Measurements from ENCODE around the gene JSRP1.

JSRP1 gene

DNA sequence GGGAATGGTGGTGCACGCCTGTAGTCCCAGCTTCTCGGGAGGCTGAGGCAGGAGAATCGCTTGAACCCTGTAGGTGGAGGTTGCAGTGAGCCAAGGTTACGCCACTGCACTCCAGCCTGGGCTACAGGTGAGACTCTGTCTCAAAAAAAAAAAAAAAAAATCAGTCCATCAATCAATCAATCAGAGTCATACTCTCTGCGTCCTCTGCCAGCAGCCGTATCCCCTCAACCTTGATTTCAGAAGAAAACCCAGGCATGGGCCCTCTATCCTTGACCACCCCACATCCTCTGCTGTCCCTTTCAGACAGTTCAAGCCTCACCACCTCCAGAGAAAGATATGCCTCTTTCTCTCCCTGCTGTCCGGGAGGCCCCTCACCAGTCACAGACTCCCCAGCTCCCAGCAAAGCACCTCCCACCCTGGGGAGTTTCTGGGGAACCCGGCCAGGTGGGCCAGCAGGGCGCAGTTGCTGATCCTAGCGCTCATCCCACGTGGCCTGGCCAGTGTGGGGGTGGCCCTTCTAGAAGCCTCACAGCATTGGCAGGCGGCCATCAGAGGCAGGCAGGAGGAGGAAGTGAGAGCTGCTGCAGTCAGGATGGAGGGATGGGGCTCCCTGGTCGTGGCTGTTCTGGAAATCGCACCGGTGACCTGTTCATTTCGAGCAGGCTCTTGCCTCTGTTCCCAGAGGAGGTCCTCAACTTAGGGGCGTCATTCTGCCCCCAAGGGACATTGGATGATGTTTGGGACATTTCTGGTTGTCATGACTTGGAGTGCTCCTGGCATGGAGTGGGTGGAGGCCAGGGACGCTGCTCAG, 10.2 kb upstream of the JSRP1 start:
- H3K9me3 ChIP-seq, result no peaks in the 10 kb centered on the region
- peak overlapping the region; percentile 16; the same call in 1 of the 2 replicates for H3K9ac ChIP-seq
- H3K27ac ChIP-seq, result peak overlapping the region; percentile 64
- peak overlapping the region; percentile 76 for H3K4me2 ChIP-seq
- peaks cover 3% of the 10 kb centered on the region for H3K36me3 ChIP-seq
- H3K27me3 ChIP-seq, result no peaks in the 10 kb centered on the region
- no peak for TF ChIP-seq Cebpa-rat (IDR thresholded peaks at IDR 0.05)
- H4K20me1 ChIP-seq, result peaks cover 21% of the 10 kb centered on the region
- H3K4me3 ChIP-seq, result no peak overlapping the region
- peaks cover 75% of the 10 kb centered on the region for H3K4me1 ChIP-seq

DNA sequence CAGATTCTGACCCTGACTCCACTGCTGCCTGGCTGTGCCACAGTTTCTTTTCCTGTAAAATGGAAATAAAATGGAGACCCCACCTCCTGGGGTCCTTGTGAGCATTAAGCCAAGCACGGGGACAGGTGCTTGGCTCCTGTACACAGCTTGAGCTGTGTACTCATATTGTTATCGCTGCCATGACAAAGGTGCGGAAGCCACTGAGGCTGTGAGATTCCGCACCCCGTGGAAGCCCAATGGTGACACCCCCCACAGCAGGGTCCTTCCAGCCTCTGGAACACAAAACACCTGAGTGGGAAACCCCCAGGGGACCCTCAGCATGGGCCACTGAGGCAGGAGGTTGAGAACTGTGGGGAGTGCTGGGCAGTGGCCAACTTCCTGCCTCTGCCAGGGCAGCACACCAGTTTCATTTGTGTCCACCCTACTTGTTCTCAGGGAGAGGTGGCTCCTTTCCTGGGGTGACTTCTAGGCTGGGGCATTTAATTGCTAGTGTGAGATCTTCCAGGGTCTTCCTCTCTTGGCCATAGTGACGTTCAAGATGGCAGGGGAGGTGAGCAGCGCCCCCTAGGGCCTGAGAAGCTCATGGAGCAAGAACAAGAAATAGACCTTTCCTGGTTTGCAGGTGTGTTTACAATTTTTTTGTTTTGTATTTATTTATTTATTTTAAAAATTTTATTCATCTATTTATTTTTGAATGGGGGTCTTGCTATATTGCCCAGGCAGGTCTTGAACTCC, 5.4 kb upstream of the JSRP1 start:
- Histone ChIP-seq H3K9me3 (no peaks in the 10 kb centered on the region), H3K4me3 (no peak overlapping the region), H3K4me2 (0 out of 2 replicates have a peak overlapping the region, but pooled peaks have one; percentile 13), H3K4me1 (peaks cover 98% of the 10 kb centered on the region), H4K20me1 (no peaks in the 10 kb centered on the region), H3K27ac (no peak overlapping the region), H3K9ac (no peak overlapping the region), H3K36me3 (no peaks in the 10 kb centered on the region), H3K27me3 (no peaks in the 10 kb centered on the region)
- TF ChIP-seq Cebpa-rat (IDR thresholded peaks at IDR 0.05), result no peak

DNA sequence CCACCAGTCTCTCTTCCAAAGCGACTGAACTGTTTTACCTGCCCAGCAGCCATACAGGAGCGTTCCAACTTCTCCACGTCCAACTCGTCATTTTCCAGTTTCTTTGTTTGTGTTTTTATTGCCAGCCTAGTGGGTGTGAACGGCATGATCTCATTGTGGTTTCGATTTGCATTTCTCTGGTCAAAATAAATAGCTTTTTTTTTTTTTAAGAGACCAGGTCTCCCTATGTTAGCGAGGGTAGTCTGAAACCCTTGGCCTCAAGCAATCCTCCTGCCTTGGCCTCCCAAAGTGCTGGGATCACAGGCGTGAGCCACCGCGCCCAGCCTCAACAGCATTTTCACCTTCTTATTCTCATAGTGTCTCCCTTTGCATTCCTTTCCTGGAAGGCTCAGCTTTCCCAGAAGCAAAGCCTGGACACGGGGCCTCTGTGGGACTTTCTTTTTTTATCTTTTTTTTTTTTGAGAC, 4.2 kb upstream of the JSRP1 start:
- H3K9me3 ChIP-seq, result no peaks in the 10 kb centered on the region
- H3K36me3 ChIP-seq, result no peaks in the 10 kb centered on the region
- H3K9ac ChIP-seq, result peak overlapping the region; percentile 41; the same call in 1 of the 2 replicates
- peak overlapping the region; percentile 45 for H3K27ac ChIP-seq
- H3K4me3 ChIP-seq, result no peak overlapping the region
- TF ChIP-seq Cebpa-rat (IDR thresholded peaks at IDR 0.05), result no peak
- H3K27me3 ChIP-seq, result no peaks in the 10 kb centered on the region
- H3K4me1 ChIP-seq, result peaks cover 98% of the 10 kb centered on the region
- H4K20me1 ChIP-seq, result no peaks in the 10 kb centered on the region
- H3K4me2 ChIP-seq, result peak overlapping the region; percentile 56

DNA sequence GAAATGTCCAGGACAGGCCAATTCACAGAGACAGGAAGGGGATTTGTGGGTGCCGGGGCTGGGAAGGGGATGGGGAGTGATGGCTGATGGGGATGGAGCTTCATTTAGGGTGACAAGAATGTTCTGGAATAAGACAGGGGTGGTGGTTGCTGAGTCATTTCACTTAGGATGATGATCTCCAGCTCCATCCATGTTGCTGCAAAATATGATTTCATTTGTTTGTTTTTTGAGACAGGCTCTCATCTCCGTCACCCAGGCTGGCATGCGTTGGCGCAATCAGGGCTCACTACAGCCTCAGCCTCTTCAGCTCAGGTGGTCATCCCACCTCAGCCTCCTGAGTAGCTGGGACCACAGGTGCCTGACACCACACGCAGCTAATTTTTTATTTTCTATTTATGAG, 3.1 kb upstream of the JSRP1 start:
- no peaks in the 10 kb centered on the region for H3K36me3 ChIP-seq
- H3K9me3 ChIP-seq, result no peaks in the 10 kb centered on the region
- H3K27ac ChIP-seq, result peak overlapping the region; percentile 45
- H4K20me1 ChIP-seq, result no peaks in the 10 kb centered on the region
- H3K4me2 ChIP-seq, result peak overlapping the region; percentile 56
- TF ChIP-seq Cebpa-rat (IDR thresholded peaks at IDR 0.05), result no peak
- H3K4me3 ChIP-seq, result no peak overlapping the region
- peaks cover 9% of the 10 kb centered on the region; the same call in 1 of the 2 replicates for H3K27me3 ChIP-seq
- 0 out of 2 replicates have a peak overlapping the region, but pooled peaks have one; percentile 41 for H3K9ac ChIP-seq
- peaks cover 98% of the 10 kb centered on the region for H3K4me1 ChIP-seq

DNA sequence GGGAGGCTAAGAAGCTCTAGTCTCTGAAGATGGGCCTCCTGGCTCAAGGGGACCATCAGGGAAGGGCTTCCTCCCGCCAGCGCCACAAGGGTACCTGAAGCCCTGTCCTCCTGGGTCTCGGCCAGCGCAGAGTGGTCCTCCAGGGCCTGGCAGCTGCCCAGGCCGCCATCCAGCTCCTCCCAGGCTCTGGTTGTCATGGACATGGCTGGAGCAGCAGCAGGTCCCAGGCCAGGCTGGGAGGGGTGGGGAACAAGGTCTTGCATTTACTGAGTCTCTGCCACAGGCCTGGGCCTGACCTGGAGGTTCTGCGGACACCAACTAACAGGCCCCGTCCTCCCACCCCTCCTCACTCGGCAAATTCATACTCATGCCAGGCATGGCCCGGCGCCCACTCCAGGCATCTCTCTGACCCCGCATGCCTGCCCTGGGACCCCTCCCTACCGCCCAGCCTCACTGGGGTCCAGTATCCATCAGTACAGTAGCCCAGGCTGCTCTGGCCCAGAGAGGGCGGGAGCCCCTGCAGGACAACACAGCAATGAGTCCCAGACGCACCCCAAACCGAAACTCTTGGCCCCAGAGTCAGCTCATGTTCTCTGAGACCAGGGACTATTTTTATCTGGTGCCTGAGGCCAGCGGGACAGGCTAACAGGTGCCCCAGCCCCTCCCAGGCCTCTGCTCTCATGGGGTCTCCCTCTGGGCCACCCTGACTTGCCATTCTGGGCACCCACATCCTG, 938 bp downstream of the JSRP1 start:
- Histone ChIP-seq H3K36me3 (peaks cover 4% of the 10 kb centered on the region; the same call in 1 of the 2 replicates), H3K27me3 (peaks cover 50% of the 10 kb centered on the region), H3K9ac (peak overlapping the region; percentile 40; the same call in 1 of the 2 replicates), H3K4me2 (peak overlapping the region; percentile 86), H3K9me3 (no peaks in the 10 kb centered on the region), H4K20me1 (peaks cover 40% of the 10 kb centered on the region), H3K27ac (peak overlapping the region; percentile 72), H3K4me1 (peaks cover 96% of the 10 kb centered on the region), H3K4me3 (no peak overlapping the region)
- no peak for TF ChIP-seq Cebpa-rat (IDR thresholded peaks at IDR 0.05)

DNA sequence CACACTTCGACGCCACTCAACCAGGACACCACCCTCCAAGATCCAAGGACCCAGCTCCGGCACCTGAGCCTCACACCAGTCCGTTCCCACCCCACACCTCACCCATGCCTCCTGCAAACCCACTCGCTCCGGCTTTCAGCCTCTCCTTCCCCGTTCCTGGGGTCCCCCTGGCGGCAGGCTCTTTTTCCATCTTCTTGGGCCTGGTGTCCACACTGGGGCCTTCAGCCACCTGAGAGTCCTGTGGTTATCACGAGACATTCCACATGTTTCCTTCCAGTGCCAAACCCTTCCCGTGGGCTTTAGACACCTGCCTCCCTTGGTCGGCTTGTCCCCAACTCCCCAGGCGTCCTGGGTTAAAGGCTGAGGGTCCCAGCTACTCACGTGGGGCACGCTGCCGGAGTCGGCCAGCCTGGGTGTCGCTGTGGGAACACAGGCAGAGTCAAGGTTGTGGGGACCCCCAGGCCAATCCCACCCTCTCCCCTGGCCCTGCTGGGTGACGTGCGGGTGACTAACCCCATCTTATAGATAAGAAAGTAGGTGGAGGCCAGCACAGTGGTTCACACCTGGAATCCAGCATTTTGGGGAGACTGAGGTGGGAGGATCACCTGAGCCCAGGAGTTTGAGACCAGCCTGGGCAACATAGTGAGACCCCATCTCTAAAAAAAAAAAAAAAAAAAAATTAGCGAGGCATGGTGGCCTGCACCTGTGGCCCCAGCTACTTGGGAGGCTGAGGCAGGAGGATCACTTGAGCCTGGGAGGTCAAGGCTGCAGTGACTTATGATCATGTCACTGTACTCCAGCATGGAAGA, 1.9 kb downstream of the JSRP1 start:
- no peaks in the 10 kb centered on the region for H3K9me3 ChIP-seq
- H3K36me3 ChIP-seq, result peaks cover 9% of the 10 kb centered on the region
- H3K4me1 ChIP-seq, result peaks cover 86% of the 10 kb centered on the region
- H3K9ac ChIP-seq, result no peak overlapping the region
- peaks cover 60% of the 10 kb centered on the region for H3K27me3 ChIP-seq
- peak overlapping the region; percentile 60; the same call in 1 of the 2 replicates for H3K4me3 ChIP-seq
- H3K4me2 ChIP-seq, result peak overlapping the region; percentile 89
- H3K27ac ChIP-seq, result no peak overlapping the region
- peaks cover 50% of the 10 kb centered on the region for H4K20me1 ChIP-seq
- no peak for TF ChIP-seq Cebpa-rat (IDR thresholded peaks at IDR 0.05)

DNA sequence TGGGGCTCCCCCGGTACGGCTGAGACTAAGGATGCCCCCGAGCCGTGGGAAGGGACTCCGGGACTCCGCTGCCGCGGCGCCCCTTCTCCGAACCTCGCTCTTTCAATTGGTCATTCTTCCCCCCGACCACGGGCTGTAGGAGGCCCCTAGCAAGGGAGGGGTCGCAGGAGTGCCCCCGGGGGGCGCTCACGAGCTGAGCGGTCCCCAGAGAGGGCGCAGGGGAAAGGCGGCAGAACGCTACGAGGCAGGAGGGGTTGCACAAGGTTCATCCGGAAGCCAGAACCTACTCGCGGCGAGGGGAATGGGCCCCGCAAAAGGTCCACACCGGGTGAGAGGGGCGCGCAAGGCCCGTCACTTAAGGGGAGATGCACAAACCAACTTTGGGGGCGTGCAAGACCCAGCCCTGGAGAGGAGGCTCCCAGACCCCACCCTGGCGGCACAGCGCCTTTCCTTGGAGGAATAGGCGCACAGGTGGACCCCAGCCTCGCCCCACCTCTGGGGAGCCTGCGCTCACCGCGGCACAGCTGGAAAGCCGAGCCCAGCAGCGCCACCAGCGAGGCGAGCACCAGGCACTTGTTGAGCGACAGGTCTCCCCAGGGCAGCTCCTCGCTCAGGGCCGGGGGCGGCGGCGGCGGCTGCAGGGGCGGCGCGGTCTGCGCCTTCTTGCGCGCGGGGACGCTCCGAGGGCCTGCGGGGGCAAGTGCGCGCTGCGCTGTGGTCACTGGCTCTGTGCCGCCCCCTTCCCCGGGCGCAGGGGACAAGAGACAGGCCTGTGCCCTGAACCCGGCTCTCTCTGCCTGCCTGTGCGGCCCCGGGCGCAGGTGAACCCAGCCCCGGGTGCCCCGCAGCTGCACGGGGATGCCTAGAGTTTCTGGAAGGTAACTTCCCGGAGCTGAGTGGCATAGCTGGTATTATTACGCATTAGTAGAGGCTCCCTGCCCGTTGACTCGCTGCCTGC, 2.8 kb downstream of the JSRP1 start:
- peaks cover 18% of the 10 kb centered on the region for H3K36me3 ChIP-seq
- peak overlapping the region; percentile 30; the same call in 1 of the 2 replicates for H3K9ac ChIP-seq
- peak overlapping the region; percentile 89 for H3K4me2 ChIP-seq
- H3K9me3 ChIP-seq, result no peaks in the 10 kb centered on the region
- H3K4me1 ChIP-seq, result peaks cover 77% of the 10 kb centered on the region
- TF ChIP-seq Cebpa-rat (IDR thresholded peaks at IDR 0.05), result no peak
- H4K20me1 ChIP-seq, result peaks cover 59% of the 10 kb centered on the region
- H3K27ac ChIP-seq, result no peak overlapping the region
- peak overlapping the region; percentile 60 for H3K4me3 ChIP-seq
- H3K27me3 ChIP-seq, result peaks cover 67% of the 10 kb centered on the region

DNA sequence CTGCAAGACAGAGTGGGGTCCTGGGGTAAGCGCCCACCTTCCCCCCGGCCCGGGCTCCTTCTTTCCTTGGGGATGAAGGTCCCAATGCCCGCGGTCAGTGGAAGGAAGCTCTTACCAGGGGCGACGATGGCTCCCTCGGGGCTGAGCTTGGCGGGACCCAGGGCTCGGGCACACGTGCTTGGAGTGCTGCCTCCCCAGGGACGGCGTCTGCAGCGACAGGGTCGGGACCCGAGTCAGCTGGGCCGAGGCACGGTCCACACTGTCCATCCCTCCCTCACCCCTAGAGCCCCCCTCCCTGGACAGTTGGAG, 3.5 kb downstream of the JSRP1 start:
- peak overlapping the region; percentile 60 for H3K4me3 ChIP-seq
- peaks cover 65% of the 10 kb centered on the region for H4K20me1 ChIP-seq
- H3K36me3 ChIP-seq, result peaks cover 23% of the 10 kb centered on the region
- TF ChIP-seq Cebpa-rat (IDR thresholded peaks at IDR 0.05), result no peak
- 0 out of 2 replicates have a peak overlapping the region, but pooled peaks have one; percentile 30 for H3K9ac ChIP-seq
- H3K4me2 ChIP-seq, result peak overlapping the region; percentile 89
- no peaks in the 10 kb centered on the region for H3K9me3 ChIP-seq
- peaks cover 67% of the 10 kb centered on the region for H3K27me3 ChIP-seq
- peaks cover 71% of the 10 kb centered on the region for H3K4me1 ChIP-seq
- no peak overlapping the region for H3K27ac ChIP-seq

Measured in BLaER1 (cell line).